ENCODE measurements around the gene KLRC2.
"Not testable (repeated sequence)": the region's sequence is repeated elsewhere in the genome, so short reads cannot be mapped to it uniquely, and the experiment has no call there.

KLRC2 gene

GRCh38 chr12:10435816-10436215, at the start of gene KLRC2:
Gene KLRC2, minus strand, starts transcription at chr12:10436010. Its CDS starts 24 bp downstream, at chr12:10435986.
- not testable (repeated sequence) for H3K9ac ChIP-seq (ENCODE audit: low read depth in 1 of 2, low read length in 2 of 2); H3K4me1 ChIP-seq (ENCODE audit: control insufficient read depth in 2 of 2, insufficient read depth in 2 of 2, low read length in 2 of 2); H3K27ac ChIP-seq (ENCODE audit: low read depth in 2 of 2, low read length in 2 of 2); H3K9me3 ChIP-seq (ENCODE audit: control insufficient read depth in 2 of 2, low read length in 2 of 2); H3K36me3 ChIP-seq (ENCODE audit: control insufficient read depth in 2 of 2, insufficient read depth in 2 of 2, low read length in 2 of 2); H3K27me3 ChIP-seq (ENCODE audit: control insufficient read depth in 2 of 2, insufficient read depth in 2 of 2, low read length in 2 of 2); H3K4me3 ChIP-seq (ENCODE audit: low read length in 2 of 2)

GRCh38 chr12:10481901-10482300, 46.1 kb upstream of the KLRC2 start:
- not testable (repeated sequence) for H3K27ac ChIP-seq (ENCODE audit: low read depth in 2 of 2, low read length in 2 of 2); H3K4me1 ChIP-seq (ENCODE audit: control insufficient read depth in 2 of 2, insufficient read depth in 2 of 2, low read length in 2 of 2); H3K9me3 ChIP-seq (ENCODE audit: control insufficient read depth in 2 of 2, low read length in 2 of 2); H3K4me3 ChIP-seq (ENCODE audit: low read length in 2 of 2); H3K27me3 ChIP-seq (ENCODE audit: control insufficient read depth in 2 of 2, insufficient read depth in 2 of 2, low read length in 2 of 2); H3K9ac ChIP-seq (ENCODE audit: low read depth in 1 of 2, low read length in 2 of 2); H3K36me3 ChIP-seq (ENCODE audit: control insufficient read depth in 2 of 2, insufficient read depth in 2 of 2, low read length in 2 of 2)

- H3K27ac ChIP-seq (ENCODE audit: low read depth in 2 of 2, low read length in 2 of 2); H3K9me3 ChIP-seq (ENCODE audit: control insufficient read depth in 2 of 2, low read length in 2 of 2); H3K4me1 ChIP-seq (ENCODE audit: control insufficient read depth in 2 of 2, insufficient read depth in 2 of 2, low read length in 2 of 2); H3K36me3 ChIP-seq (ENCODE audit: control insufficient read depth in 2 of 2, insufficient read depth in 2 of 2, low read length in 2 of 2); H3K4me3 ChIP-seq (ENCODE audit: low read length in 2 of 2); H3K9ac ChIP-seq (ENCODE audit: low read depth in 1 of 2, low read length in 2 of 2); H3K27me3 ChIP-seq (ENCODE audit: control insufficient read depth in 2 of 2, insufficient read depth in 2 of 2, low read length in 2 of 2): not testable (repeated sequence)
Observed at GRCh38 chr12:10472808-10473207, 37.0 kb upstream of the KLRC2 start.

GRCh38 chr12:10469701-10470100, 33.9 kb upstream of the KLRC2 start:
- Histone ChIP-seq H3K36me3 (ENCODE audit: control insufficient read depth in 2 of 2, insufficient read depth in 2 of 2, low read length in 2 of 2) (no peaks in the 10 kb centered on the region), H3K27ac (ENCODE audit: low read depth in 2 of 2, low read length in 2 of 2) (no peak overlapping the region), H3K4me1 (ENCODE audit: control insufficient read depth in 2 of 2, insufficient read depth in 2 of 2, low read length in 2 of 2) (no peaks in the 10 kb centered on the region), H3K4me3 (ENCODE audit: low read length in 2 of 2) (no peak overlapping the region), H3K9me3 (ENCODE audit: control insufficient read depth in 2 of 2, low read length in 2 of 2) (no peaks in the 10 kb centered on the region), H3K9ac (ENCODE audit: low read depth in 1 of 2, low read length in 2 of 2) (no peak overlapping the region), H3K27me3 (ENCODE audit: control insufficient read depth in 2 of 2, insufficient read depth in 2 of 2, low read length in 2 of 2) (no peaks in the 10 kb centered on the region)

GRCh38 chr12:10466311-10466710, 30.5 kb upstream of the KLRC2 start:
- H3K36me3 ChIP-seq (ENCODE audit: control insufficient read depth in 2 of 2, insufficient read depth in 2 of 2, low read length in 2 of 2), result no peaks in the 10 kb centered on the region
- H3K4me3 ChIP-seq (ENCODE audit: low read length in 2 of 2), result no peak overlapping the region
- no peaks in the 10 kb centered on the region for H3K9me3 ChIP-seq (ENCODE audit: control insufficient read depth in 2 of 2, low read length in 2 of 2)
- no peaks in the 10 kb centered on the region for H3K4me1 ChIP-seq (ENCODE audit: control insufficient read depth in 2 of 2, insufficient read depth in 2 of 2, low read length in 2 of 2)
- H3K27ac ChIP-seq (ENCODE audit: low read depth in 2 of 2, low read length in 2 of 2), result no peak overlapping the region
- no peak overlapping the region for H3K9ac ChIP-seq (ENCODE audit: low read depth in 1 of 2, low read length in 2 of 2)
- H3K27me3 ChIP-seq (ENCODE audit: control insufficient read depth in 2 of 2, insufficient read depth in 2 of 2, low read length in 2 of 2), result no peaks in the 10 kb centered on the region

GRCh38 chr12:10457760-10458159, 21.9 kb upstream of the KLRC2 start:
- H3K4me1 ChIP-seq (ENCODE audit: control insufficient read depth in 2 of 2, insufficient read depth in 2 of 2, low read length in 2 of 2), result peaks cover 0 to 2% of the 10 kb centered on the region in 2 donors
- H3K27me3 ChIP-seq (ENCODE audit: control insufficient read depth in 2 of 2, insufficient read depth in 2 of 2, low read length in 2 of 2), result no peaks in the 10 kb centered on the region
- no peak overlapping the region for H3K9ac ChIP-seq (ENCODE audit: low read depth in 1 of 2, low read length in 2 of 2)
- H3K27ac ChIP-seq (ENCODE audit: low read depth in 2 of 2, low read length in 2 of 2), result no peak overlapping the region
- H3K9me3 ChIP-seq (ENCODE audit: control insufficient read depth in 2 of 2, low read length in 2 of 2), result peaks cover 3 to 4% of the 10 kb centered on the region in 2 donors
- H3K36me3 ChIP-seq (ENCODE audit: control insufficient read depth in 2 of 2, insufficient read depth in 2 of 2, low read length in 2 of 2), result no peaks in the 10 kb centered on the region
- no peak overlapping the region for H3K4me3 ChIP-seq (ENCODE audit: low read length in 2 of 2)

GRCh38 chr12:10456856-10457255, 21.0 kb upstream of the KLRC2 start:
- H3K27me3 ChIP-seq (ENCODE audit: control insufficient read depth in 2 of 2, insufficient read depth in 2 of 2, low read length in 2 of 2), result no peaks in the 10 kb centered on the region
- H3K4me1 ChIP-seq (ENCODE audit: control insufficient read depth in 2 of 2, insufficient read depth in 2 of 2, low read length in 2 of 2), result peaks cover 0 to 2% of the 10 kb centered on the region in 2 donors
- H3K27ac ChIP-seq (ENCODE audit: low read depth in 2 of 2, low read length in 2 of 2), result no peak overlapping the region
- no peaks in the 10 kb centered on the region for H3K36me3 ChIP-seq (ENCODE audit: control insufficient read depth in 2 of 2, insufficient read depth in 2 of 2, low read length in 2 of 2)
- H3K9ac ChIP-seq (ENCODE audit: low read depth in 1 of 2, low read length in 2 of 2), result no peak overlapping the region
- peaks cover 3 to 4% of the 10 kb centered on the region in 2 donors for H3K9me3 ChIP-seq (ENCODE audit: control insufficient read depth in 2 of 2, low read length in 2 of 2)
- H3K4me3 ChIP-seq (ENCODE audit: low read length in 2 of 2), result no peak overlapping the region

GRCh38 chr12:10455766-10456165, 20.0 kb upstream of the KLRC2 start:
- Histone ChIP-seq H3K27ac (ENCODE audit: low read depth in 2 of 2, low read length in 2 of 2) (no peak overlapping the region), H3K4me1 (ENCODE audit: control insufficient read depth in 2 of 2, insufficient read depth in 2 of 2, low read length in 2 of 2) (peaks cover 0 to 2% of the 10 kb centered on the region in 2 donors), H3K9me3 (ENCODE audit: control insufficient read depth in 2 of 2, low read length in 2 of 2) (peaks cover 3 to 4% of the 10 kb centered on the region in 2 donors), H3K4me3 (ENCODE audit: low read length in 2 of 2) (no peak overlapping the region), H3K36me3 (ENCODE audit: control insufficient read depth in 2 of 2, insufficient read depth in 2 of 2, low read length in 2 of 2) (no peaks in the 10 kb centered on the region), H3K27me3 (ENCODE audit: control insufficient read depth in 2 of 2, insufficient read depth in 2 of 2, low read length in 2 of 2) (no peaks in the 10 kb centered on the region), H3K9ac (ENCODE audit: low read depth in 1 of 2, low read length in 2 of 2) (no peak overlapping the region)

GRCh38 chr12:10454531-10454930, 18.7 kb upstream of the KLRC2 start:
- H3K4me3 ChIP-seq (ENCODE audit: low read length in 2 of 2), result no peak overlapping the region
- no peaks in the 10 kb centered on the region for H3K36me3 ChIP-seq (ENCODE audit: control insufficient read depth in 2 of 2, insufficient read depth in 2 of 2, low read length in 2 of 2)
- H3K9ac ChIP-seq (ENCODE audit: low read depth in 1 of 2, low read length in 2 of 2), result no peak overlapping the region
- H3K27ac ChIP-seq (ENCODE audit: low read depth in 2 of 2, low read length in 2 of 2), result no peak overlapping the region
- H3K4me1 ChIP-seq (ENCODE audit: control insufficient read depth in 2 of 2, insufficient read depth in 2 of 2, low read length in 2 of 2), result peaks cover 0 to 2% of the 10 kb centered on the region in 2 donors
- peaks cover 3 to 4% of the 10 kb centered on the region in 2 donors for H3K9me3 ChIP-seq (ENCODE audit: control insufficient read depth in 2 of 2, low read length in 2 of 2)
- no peaks in the 10 kb centered on the region for H3K27me3 ChIP-seq (ENCODE audit: control insufficient read depth in 2 of 2, insufficient read depth in 2 of 2, low read length in 2 of 2)

- Histone ChIP-seq H3K27me3 (ENCODE audit: control insufficient read depth in 2 of 2, insufficient read depth in 2 of 2, low read length in 2 of 2) (no peaks in the 10 kb centered on the region), H3K4me1 (ENCODE audit: control insufficient read depth in 2 of 2, insufficient read depth in 2 of 2, low read length in 2 of 2) (peaks cover 0 to 2% of the 10 kb centered on the region in 2 donors), H3K4me3 (ENCODE audit: low read length in 2 of 2) (no peak within 1 kb of the TSS), H3K27ac (ENCODE audit: low read depth in 2 of 2, low read length in 2 of 2) (no peak within 1 kb of the TSS), H3K36me3 (ENCODE audit: control insufficient read depth in 2 of 2, insufficient read depth in 2 of 2, low read length in 2 of 2) (no peaks in the 10 kb centered on the region), H3K9me3 (ENCODE audit: control insufficient read depth in 2 of 2, low read length in 2 of 2) (peaks cover 3 to 4% of the 10 kb centered on the region in 2 donors), H3K9ac (ENCODE audit: low read depth in 1 of 2, low read length in 2 of 2) (no peak within 1 kb of the TSS)
Observed at GRCh38 chr12:10453156-10453555, 17.3 kb upstream of the KLRC2 start, which contains the start of gene KLRC1. Gene KLRC1, minus strand, starts transcription at chr12:10453377. Its CDS starts 2,221 bp downstream, at chr12:10451156.

- no peak overlapping the region for H3K27ac ChIP-seq (ENCODE audit: low read depth in 2 of 2, low read length in 2 of 2)
- no peaks in the 10 kb centered on the region for H3K4me1 ChIP-seq (ENCODE audit: control insufficient read depth in 2 of 2, insufficient read depth in 2 of 2, low read length in 2 of 2)
- no peak overlapping the region for H3K4me3 ChIP-seq (ENCODE audit: low read length in 2 of 2)
- no peaks in the 10 kb centered on the region for H3K9me3 ChIP-seq (ENCODE audit: control insufficient read depth in 2 of 2, low read length in 2 of 2)
- no peaks in the 10 kb centered on the region for H3K27me3 ChIP-seq (ENCODE audit: control insufficient read depth in 2 of 2, insufficient read depth in 2 of 2, low read length in 2 of 2)
- H3K36me3 ChIP-seq (ENCODE audit: control insufficient read depth in 2 of 2, insufficient read depth in 2 of 2, low read length in 2 of 2), result no peaks in the 10 kb centered on the region
- H3K9ac ChIP-seq (ENCODE audit: low read depth in 1 of 2, low read length in 2 of 2), result no peak overlapping the region
Observed at GRCh38 chr12:10448236-10448635, 12.4 kb upstream of the KLRC2 start.

Measured in mucosa of rectum (tissue), 2 donors.